WTC11 (cell line): ENCODE results near the gene TMEM260.

ENCODE experiments used
- ATF1 ChIP-seq: sonication (generic); formaldehyde crosslinking; IDR thresholded peaks from 2 replicates; pipeline ENCODE4 v1.8.1; 2023; ENCODE audit warnings: mild to moderate bottlenecking, moderate library complexity, missing genetic modification reagents
- ATF2 ChIP-seq: sonication (generic); formaldehyde crosslinking; IDR thresholded peaks from 2 replicates; pipeline ENCODE4 v1.8.1; 2022; ENCODE audit warnings: low read depth, missing genetic modification reagents, borderline replicate concordance
- CTCF ChIP-seq: fragments of 200-600 bp; IDR thresholded peaks from 2 replicates; pipeline ENCODE4 v1.8.0; 2022; ENCODE audit warnings: antibody characterized with exemption
- E2F1 ChIP-seq: sonication (generic); formaldehyde crosslinking; IDR thresholded peaks from 2 replicates; pipeline ENCODE4 v1.8.0; 2022; ENCODE audit warnings: mild to moderate bottlenecking, missing genetic modification reagents
- ERG ChIP-seq: fragments of 250-450 bp; sonication (Bioruptor Pico); IDR thresholded peaks from 2 replicates; pipeline ENCODE4 v1.8.0; 2021; ENCODE audit warnings: mild to moderate bottlenecking
- GRHL2 ChIP-seq: fragments of 250-450 bp; sonication (Bioruptor Pico); IDR thresholded peaks from 2 replicates; pipeline ENCODE4 v1.8.0; 2022; ENCODE audit warnings: mild to moderate bottlenecking, moderate library complexity; ENCODE audit not compliant: insufficient replicate concordance, severe bottlenecking
- HMGXB4 ChIP-seq: sonication (generic); formaldehyde crosslinking; IDR thresholded peaks from 2 replicates; pipeline ENCODE4 v1.8.1; 2023; ENCODE audit warnings: mild to moderate bottlenecking, moderate library complexity, missing genetic modification reagents
- ZNF317 ChIP-seq: sonication (generic); formaldehyde crosslinking; IDR thresholded peaks from 2 replicates; pipeline ENCODE4 v1.8.1; 2023; ENCODE audit warnings: low read depth, mild to moderate bottlenecking, moderate library complexity, missing genetic modification reagents, borderline replicate concordance
- ZNF512 ChIP-seq: sonication (generic); formaldehyde crosslinking; IDR thresholded peaks from 2 replicates; pipeline ENCODE4 v1.8.1; 2022; ENCODE audit warnings: missing genetic modification reagents, borderline replicate concordance

- TF ChIP-seq ZNF317 (CRISPR knock-in tag) (no peak), CTCF (no peak), ATF2 (CRISPR knock-in tag) (no peak), ERG (CRISPR knock-in tag) (no peak), E2F1 (no peak), ATF1 (no peak), HMGXB4 (CRISPR knock-in tag) (no peak), GRHL2 (no peak), ZNF512 (CRISPR knock-in tag) (no peak)
Measured at GRCh38 chr14:56534656-56535055, 44.9 kb upstream of the TMEM260 start.
